ENCODE results near the gene PAF1.
"Not testable (repeated sequence)": the region's sequence is repeated elsewhere in the genome, so short reads cannot be mapped to it uniquely, and the experiment has no call there.

The PAF1 gene

GRCh38 chr19:39350156-39350555, 40.8 kb downstream of the PAF1 start:
- DNase-seq: no peak

DNA sequence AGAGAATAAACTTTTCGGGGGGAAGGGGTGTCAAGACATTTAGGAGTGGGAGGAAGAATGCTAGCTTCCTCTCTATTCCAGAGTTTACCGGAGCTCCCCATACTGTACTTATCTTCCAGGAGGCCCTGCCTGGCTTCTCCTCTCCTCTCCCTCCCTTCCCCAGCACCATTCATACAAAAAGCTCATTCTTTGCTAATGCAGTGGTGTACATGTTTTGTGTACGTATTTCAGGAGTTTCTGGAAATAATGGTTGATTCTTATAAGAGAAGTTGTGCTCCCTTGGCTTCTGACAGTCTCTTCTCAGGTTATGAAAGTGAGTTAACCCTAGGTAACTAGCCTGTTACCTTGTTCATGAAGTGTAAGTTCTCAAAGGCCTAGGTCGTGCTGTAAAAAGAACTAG, 41.6 kb downstream of the PAF1 start:
- no peak for DNase-seq

DNA sequence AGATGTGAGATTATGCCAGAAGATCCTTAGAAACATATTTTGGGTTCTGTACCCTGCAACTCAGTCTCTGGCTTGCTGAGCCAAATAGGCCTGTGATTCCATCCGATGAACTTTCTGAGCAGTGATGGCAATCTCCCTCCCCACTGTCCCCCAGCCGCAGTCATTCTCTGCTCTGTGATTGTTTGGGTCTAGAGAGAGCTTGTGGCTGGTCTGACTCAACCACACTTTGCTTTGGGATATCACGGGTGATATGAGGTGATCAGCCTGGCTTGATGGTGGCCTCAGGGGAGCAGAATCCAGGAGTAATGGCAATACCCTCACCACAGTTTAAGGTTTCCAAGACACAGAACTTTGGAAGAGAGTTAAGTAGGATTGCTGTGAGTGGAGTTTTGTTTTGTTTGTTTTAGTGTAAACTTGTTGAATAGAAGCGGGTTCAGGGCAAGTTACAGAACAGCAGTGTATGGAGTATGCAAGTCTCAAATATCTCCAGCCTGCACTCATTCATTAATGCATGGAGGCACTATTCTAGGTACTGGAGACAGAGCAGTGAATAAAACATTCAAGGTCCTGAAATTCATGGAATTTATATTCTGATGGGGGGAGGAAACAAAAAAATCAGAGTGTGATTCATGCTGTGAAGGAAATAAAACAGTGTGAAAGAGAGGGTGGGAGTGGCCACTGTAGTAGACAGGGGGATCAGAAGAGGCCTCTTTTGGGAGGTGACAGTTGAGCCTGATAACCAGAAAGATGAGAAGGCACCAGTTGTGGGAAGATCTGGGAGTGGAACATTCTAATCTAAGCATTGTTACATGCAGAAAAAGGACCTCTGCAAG, 43.4 kb downstream of the PAF1 start:
- DNase-seq: peak; percentile 89

DNA sequence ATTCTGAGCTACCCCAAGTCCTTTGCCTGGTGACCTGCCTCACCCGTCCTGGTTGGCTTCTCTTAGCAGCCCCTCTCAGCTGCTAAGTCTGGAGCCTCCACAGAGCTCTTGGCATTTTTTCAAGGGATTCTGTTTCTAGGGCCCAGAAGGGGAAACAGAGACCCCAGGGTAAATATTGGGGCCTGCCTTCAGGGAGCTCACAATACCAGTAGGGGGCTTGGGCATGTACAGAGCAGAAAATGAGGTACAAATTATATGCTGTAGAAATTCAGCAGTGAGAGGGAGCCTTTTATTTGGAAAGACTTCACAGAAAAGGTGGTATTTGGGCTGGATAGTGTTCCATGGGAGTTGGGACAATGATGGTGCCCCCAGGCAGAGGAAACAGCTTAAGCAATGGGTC, 45.0 kb downstream of the PAF1 start:
- no peak for DNase-seq

- no peak for DNase-seq
Observed at GRCh38 chr19:39342647-39343305, 48.1 kb downstream of the PAF1 start.

- DNase-seq: peak; percentile 99
Observed at GRCh38 chr19:39341719-39342604, 48.9 kb downstream of the PAF1 start, which contains the start of gene SAMD4B. SAMD4B (plus strand) TSS chr19:39342421; CDS start chr19:39356894, 14,473 bp downstream.

- DNase-seq: peak; percentile 50
Observed at GRCh38 chr19:39341129-39341718, 49.7 kb downstream of the PAF1 start.

GRCh38 chr19:39340156-39340555, 50.8 kb downstream of the PAF1 start:
- DNase-seq: not testable (repeated sequence)

DNA sequence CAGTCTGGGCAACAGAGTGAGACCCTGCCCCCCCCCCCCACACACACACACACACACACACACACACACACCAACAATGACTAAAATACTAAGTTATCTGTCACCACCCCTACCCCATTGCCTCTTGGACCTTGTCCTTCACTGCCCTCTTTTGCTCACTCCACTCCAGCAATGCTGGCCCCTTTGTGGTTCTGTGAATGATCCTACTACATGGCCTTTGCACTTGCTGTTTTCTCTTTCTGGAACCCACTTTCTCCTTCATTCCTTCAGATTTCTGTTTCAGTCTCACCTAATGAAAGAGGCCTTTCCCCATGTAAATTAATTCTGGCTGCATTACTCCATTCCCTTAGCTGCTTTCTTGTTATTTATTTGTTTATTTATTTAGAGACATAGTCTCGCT, 51.2 kb downstream of the PAF1 start:
- DNase-seq: no peak

GRCh38 chr19:39336483-39336882, 54.4 kb downstream of the PAF1 start:
- no peak for DNase-seq
